Glutamatergic neuron (in vitro differentiated cells): ENCODE measurements around the gene TMEM126B. TPM values are rescaled to one million over a fixed set of nuclear protein-coding genes. Genes with fewer than 3 reads are reported as not detected.

Experiments used
- DNase-seq: peaks from one replicate; pipeline ENCODE4 v3.0.0; 2022
- H3K27ac Mint-ChIP-seq: one replicate; pipeline ENCODE4 v1.8.0; 2020; ENCODE audit warnings: mild to moderate bottlenecking, mixed read lengths, inconsistent platforms; ENCODE audit not compliant: unreplicated experiment
- H3K27me3 Mint-ChIP-seq: one replicate; pipeline ENCODE4 v1.8.0; 2020; ENCODE audit warnings: mild to moderate bottlenecking, moderate library complexity, mixed read lengths, inconsistent platforms; ENCODE audit not compliant: unreplicated experiment
- H3K36me3 Mint-ChIP-seq: one replicate; pipeline ENCODE4 v1.8.0; 2020; ENCODE audit warnings: mild to moderate bottlenecking, mixed read lengths, inconsistent platforms; ENCODE audit not compliant: unreplicated experiment
- H3K4me1 Mint-ChIP-seq: one replicate; pipeline ENCODE4 v1.8.0; 2020; ENCODE audit warnings: mild to moderate bottlenecking, low read depth, mixed read lengths, inconsistent platforms; ENCODE audit not compliant: unreplicated experiment
- H3K4me3 Mint-ChIP-seq: one replicate; pipeline ENCODE4 v1.8.0; 2020; ENCODE audit warnings: mild to moderate bottlenecking, mixed read lengths, inconsistent platforms; ENCODE audit not compliant: unreplicated experiment
- H3K9me3 Mint-ChIP-seq: one replicate; pipeline ENCODE4 v1.8.0; 2020; ENCODE audit warnings: mild to moderate bottlenecking, moderate library complexity, mixed read lengths, inconsistent platforms; ENCODE audit not compliant: unreplicated experiment
- total RNA-seq: library from RNA; stranded (reverse); fragmentation: NEBNext Ultra II Directional; extraction: Animal tissue kit (Norgen Biotek cat#: 25700); gene quantifications from one replicate; pipeline ENCODE4 v1.2.1, GENCODE V29; 2021; ENCODE audit not compliant: unreplicated experiment
- TF ChIP-seq, protein P1 (sequence below): fragments of 200-600 bp; sonication (generic); IDR thresholded peaks from one replicate; pipeline ENCODE4 v1.5.0; 2021; ENCODE audit not compliant: partially characterized antibody, unreplicated experiment

TMEM126B gene
- total RNA-seq, 1 donor from 2014 or later, result 27.3 TPM

DNA sequence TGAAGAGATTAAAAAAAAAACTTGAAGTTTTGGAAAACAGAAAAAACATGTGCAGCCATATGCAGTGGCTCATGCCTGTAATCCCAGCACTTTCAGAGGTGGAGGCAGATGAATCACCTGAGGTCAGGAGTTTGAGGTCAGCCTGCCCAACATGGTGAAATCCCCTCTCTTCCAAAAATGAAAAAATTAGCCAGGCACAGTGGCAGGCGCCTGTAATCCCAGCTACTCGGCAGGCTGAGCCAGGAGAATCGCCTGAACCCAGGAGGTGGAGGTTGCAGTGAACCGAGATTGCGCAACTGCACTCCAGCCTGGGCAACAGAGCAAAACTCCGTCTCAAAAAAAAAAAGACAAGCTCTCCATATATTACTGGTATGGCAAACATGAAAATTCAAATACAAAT is 8.9 kb upstream of the TMEM126B start:
- no peaks in the 10 kb centered on the region for H3K4me1 Mint-ChIP-seq
- no peak overlapping the region for H3K27ac Mint-ChIP-seq
- H3K4me3 Mint-ChIP-seq, result no peak overlapping the region
- TF ChIP-seq, protein P1, sequence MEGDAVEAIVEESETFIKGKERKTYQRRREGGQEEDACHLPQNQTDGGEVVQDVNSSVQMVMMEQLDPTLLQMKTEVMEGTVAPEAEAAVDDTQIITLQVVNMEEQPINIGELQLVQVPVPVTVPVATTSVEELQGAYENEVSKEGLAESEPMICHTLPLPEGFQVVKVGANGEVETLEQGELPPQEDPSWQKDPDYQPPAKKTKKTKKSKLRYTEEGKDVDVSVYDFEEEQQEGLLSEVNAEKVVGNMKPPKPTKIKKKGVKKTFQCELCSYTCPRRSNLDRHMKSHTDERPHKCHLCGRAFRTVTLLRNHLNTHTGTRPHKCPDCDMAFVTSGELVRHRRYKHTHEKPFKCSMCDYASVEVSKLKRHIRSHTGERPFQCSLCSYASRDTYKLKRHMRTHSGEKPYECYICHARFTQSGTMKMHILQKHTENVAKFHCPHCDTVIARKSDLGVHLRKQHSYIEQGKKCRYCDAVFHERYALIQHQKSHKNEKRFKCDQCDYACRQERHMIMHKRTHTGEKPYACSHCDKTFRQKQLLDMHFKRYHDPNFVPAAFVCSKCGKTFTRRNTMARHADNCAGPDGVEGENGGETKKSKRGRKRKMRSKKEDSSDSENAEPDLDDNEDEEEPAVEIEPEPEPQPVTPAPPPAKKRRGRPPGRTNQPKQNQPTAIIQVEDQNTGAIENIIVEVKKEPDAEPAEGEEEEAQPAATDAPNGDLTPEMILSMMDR, result no peak
- no peaks in the 10 kb centered on the region for H3K9me3 Mint-ChIP-seq
- DNase-seq, result no peak
- no peaks in the 10 kb centered on the region for H3K36me3 Mint-ChIP-seq
- H3K27me3 Mint-ChIP-seq, result no peaks in the 10 kb centered on the region

DNA sequence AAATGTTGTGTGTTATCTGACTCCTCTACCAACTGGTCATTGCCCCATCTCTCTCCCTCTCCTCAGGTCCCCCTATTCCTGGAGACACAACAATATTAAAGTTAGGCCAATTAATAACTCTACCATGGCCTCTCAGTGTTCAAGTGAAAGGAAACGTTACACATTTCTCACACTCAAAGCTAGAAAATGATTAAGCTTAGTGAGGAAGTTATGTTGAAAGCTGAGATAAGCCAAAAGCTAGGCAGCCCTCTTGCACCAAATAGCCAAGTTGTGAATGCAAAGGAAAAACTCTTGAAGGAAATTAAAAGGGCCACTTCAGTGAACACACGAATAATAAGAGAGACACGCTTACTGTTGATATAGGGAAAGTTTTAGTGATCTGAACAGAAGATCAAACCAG is 8.1 kb upstream of the TMEM126B start:
- Mint-ChIP-seq H3K4me3 (no peak overlapping the region), H3K36me3 (no peaks in the 10 kb centered on the region), H3K4me1 (no peaks in the 10 kb centered on the region), H3K27ac (no peak overlapping the region), H3K9me3 (no peaks in the 10 kb centered on the region), H3K27me3 (no peaks in the 10 kb centered on the region)
- TF ChIP-seq, protein P1, result no peak
- DNase-seq, result no peak

DNA sequence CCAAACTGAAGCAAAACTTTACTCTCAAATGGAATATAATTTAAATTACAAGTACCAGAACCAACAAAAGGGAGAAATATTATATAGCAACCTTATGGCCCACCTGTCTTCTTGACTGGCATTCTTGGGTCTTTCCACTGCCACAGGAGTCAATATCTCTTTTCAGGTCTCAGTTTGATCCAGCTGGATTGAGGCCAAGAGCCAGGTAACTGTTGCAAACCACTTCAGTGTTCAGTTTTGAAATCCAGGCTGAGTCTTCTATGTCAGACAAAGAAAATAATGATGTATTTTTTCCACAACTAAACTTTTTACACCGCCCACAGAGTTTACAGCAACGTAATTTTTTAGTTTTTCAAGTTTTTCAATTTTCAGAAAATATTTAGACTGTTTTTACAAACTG is 1.9 kb upstream of the TMEM126B start:
- Mint-ChIP-seq H3K4me3 (peak overlapping the region; percentile 99), H3K27ac (no peak overlapping the region), H3K9me3 (peaks cover 2% of the 10 kb centered on the region), H3K4me1 (peaks cover 7% of the 10 kb centered on the region), H3K27me3 (peaks cover 12% of the 10 kb centered on the region), H3K36me3 (no peaks in the 10 kb centered on the region)
- DNase-seq, result no peak
- TF ChIP-seq, protein P1, result no peak

DNA sequence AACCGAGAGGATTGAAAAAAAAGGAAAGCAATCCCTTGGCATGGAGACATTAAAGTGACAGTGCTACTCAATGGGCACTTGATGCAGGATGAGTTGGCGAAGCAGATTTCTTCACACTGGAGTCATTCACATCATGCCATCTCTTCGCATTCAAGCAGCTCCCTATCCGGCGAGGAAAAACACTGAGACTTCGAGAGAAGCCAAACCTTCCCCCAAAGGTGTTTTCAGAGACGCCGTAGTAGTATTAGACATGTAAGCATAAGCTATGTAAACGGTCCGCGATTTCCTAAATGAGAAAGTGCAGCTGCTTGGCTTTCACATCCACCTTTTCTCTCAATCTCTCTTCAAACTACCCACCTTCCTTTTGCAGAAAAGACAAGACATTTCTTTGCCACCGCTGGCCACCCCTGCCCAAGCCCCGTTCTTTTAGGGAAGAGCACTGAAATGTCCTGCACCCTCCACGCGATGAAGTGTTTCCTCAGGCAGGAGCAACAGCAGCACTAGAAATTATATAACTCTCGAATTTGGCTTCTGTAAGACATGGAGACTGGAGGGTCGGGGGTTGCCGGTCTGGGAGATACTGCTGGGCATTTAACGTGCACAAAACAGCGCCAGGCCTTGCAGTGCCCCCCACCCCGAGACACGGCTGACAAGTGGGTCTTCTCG is 928 bp upstream of the TMEM126B start, which contains the start of gene DLG2:
Gene DLG2, minus strand, starts transcription at position 13 of the 666 bp plus-strand sequence.
- peak within 1 kb of the TSS; percentile 96 for H3K27ac Mint-ChIP-seq
- no peaks in the 10 kb centered on the region for H3K36me3 Mint-ChIP-seq
- TF ChIP-seq, protein P1, result no peak
- no peak for DNase-seq
- peaks cover 7% of the 10 kb centered on the region for H3K4me1 Mint-ChIP-seq
- H3K4me3 Mint-ChIP-seq, result peak within 1 kb of the TSS; percentile 99
- H3K9me3 Mint-ChIP-seq, result peaks cover 2% of the 10 kb centered on the region
- peaks cover 12% of the 10 kb centered on the region for H3K27me3 Mint-ChIP-seq

DNA sequence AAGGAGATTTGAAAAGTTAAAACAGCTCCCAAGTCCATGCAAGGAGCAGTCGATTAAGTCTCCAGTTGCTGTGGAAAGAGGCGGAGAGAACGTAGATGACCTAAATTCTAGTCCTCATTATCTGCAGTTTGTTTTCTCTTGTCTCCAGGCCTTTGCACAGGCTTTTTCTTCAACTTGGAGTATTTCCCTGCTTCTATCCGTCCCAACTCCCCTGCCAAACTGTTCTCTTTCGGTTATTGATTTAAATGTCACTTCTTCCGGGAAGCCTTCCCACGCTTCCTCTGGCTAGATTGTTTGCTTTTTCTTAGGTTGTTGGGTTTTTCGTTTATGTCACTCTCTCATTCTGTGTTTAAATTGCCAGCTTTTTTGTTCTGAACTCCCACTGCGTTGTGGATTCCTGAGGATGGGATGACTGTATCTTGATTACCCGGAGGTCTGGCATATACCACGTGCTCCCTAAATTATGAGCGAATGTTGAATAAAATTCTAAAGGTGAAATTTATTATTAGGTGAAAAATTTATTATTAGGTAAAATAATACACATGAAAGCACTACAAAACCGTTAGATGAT is 463 bp downstream of the TMEM126B start:
- Mint-ChIP-seq H3K9me3 (peaks cover 2% of the 10 kb centered on the region), H3K4me3 (peak overlapping the region; percentile 99), H3K27me3 (peaks cover 12% of the 10 kb centered on the region), H3K36me3 (no peaks in the 10 kb centered on the region), H3K27ac (peak overlapping the region; percentile 87), H3K4me1 (peaks cover 7% of the 10 kb centered on the region)
- DNase-seq, result no peak
- TF ChIP-seq, protein P1, result no peak
